Measurements from ENCODE around the gene BDKRB1. TPM values are rescaled to one million over a fixed set of nuclear protein-coding genes. Genes with fewer than 3 reads are reported as not detected.

Gene BDKRB1
- total RNA-seq, 1 donor from 2014 or later: not detected

DNA sequence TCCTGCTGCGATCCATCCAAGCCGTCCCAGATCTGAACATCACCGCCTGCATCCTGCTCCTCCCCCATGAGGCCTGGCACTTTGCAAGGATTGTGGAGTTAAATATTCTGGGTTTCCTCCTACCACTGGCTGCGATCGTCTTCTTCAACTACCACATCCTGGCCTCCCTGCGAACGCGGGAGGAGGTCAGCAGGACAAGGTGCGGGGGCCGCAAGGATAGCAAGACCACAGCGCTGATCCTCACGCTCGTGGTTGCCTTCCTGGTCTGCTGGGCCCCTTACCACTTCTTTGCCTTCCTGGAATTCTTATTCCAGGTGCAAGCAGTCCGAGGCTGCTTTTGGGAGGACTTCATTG is 8.2 kb downstream of the BDKRB1 start:
- DNase-seq (ENCODE audit: low spot score, unreplicated experiment): no peak
- TF ChIP-seq CTCF (IDR thresholded peaks at IDR 0.05; ENCODE audit: unreplicated experiment): no peak
- H3K4me3 Mint-ChIP-seq (ENCODE audit: low read depth): no peak overlapping the region
- H3K9me3 Mint-ChIP-seq (ENCODE audit: low read depth): peaks cover 6% of the 10 kb centered on the region
- no peak overlapping the region for H3K27ac Mint-ChIP-seq
- H3K27me3 Mint-ChIP-seq: peaks cover 2% of the 10 kb centered on the region
- H3K36me3 Mint-ChIP-seq (ENCODE audit: insufficient read depth): peaks cover 2% of the 10 kb centered on the region
- H3K4me1 Mint-ChIP-seq (ENCODE audit: low read depth): peaks cover 18% of the 10 kb centered on the region

DNA sequence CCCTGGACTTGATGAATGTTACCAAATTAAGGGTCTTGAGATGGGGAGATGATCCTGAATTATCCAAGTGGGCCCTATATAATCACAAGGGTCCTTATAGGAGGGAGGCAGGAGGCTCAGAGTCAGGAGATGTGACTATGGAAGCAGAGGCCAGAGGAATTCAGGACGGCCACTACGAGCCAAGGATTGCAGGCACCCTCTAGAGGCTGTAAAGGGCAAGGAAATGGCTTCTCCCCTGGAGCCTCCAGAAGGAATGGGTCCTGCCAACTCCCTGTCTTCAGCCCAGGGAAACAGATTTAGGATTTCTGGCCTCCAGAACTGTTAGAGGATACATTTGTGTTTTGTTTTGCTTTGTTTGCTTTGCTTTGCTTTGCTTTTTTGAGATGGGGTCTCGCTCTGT is 8.8 kb downstream of the BDKRB1 start:
- Mint-ChIP-seq H3K9me3 (ENCODE audit: low read depth) (peaks cover 6% of the 10 kb centered on the region), H3K27me3 (peaks cover 2% of the 10 kb centered on the region), H3K4me3 (ENCODE audit: low read depth) (no peak overlapping the region), H3K36me3 (ENCODE audit: insufficient read depth) (peaks cover 2% of the 10 kb centered on the region), H3K27ac (no peak overlapping the region), H3K4me1 (ENCODE audit: low read depth) (peaks cover 18% of the 10 kb centered on the region)
- TF ChIP-seq CTCF (IDR thresholded peaks at IDR 0.05; ENCODE audit: unreplicated experiment): peak; percentile 17
- DNase-seq (ENCODE audit: low spot score, unreplicated experiment): no peak

DNA sequence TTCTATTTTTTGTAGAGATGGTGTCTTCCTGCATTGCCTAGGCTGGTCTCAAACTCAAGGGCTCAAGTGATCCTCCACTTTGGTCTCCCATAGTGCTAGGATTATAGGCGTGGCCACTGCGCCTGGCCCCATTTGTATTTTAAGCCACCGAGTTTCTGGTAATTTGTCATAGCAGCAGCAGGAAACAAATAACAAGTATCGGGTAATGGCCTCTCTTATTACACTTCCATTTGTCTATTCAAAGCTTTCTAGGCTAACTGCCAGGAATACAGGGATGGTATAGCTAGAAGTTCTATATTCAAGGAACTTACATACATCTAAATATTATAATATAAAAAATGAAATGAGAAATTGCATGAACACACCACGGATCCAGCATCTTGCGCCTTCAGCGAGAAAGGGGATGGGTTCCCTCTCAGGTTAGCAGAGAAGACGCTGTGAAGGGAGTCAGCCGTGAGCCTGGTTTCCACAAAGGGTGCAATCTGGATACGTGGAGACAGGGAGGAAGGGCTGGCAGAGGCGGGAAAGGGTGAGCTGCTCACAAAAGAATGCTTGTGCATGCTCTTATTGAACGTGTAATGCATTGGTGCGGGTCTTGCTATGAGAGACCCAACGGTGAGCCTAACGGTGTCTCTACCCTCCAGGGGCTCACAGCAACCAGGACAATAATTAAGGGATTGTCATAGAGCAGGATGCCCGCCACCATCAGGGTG is 9.5 kb downstream of the BDKRB1 start:
- no peak for DNase-seq (ENCODE audit: low spot score, unreplicated experiment)
- Mint-ChIP-seq H3K4me3 (ENCODE audit: low read depth) (peak overlapping the region; percentile 14), H3K4me1 (ENCODE audit: low read depth) (peaks cover 18% of the 10 kb centered on the region), H3K27me3 (peaks cover 2% of the 10 kb centered on the region), H3K27ac (peak overlapping the region; percentile 35), H3K36me3 (ENCODE audit: insufficient read depth) (peaks cover 2% of the 10 kb centered on the region), H3K9me3 (ENCODE audit: low read depth) (peaks cover 6% of the 10 kb centered on the region)
- no peak for TF ChIP-seq CTCF (IDR thresholded peaks at IDR 0.05; ENCODE audit: unreplicated experiment)

GRCh38 chr14:96267336-96267735 is 11.3 kb downstream of the BDKRB1 start:
- no peak for TF ChIP-seq CTCF (IDR thresholded peaks at IDR 0.05; ENCODE audit: unreplicated experiment)
- DNase-seq (ENCODE audit: low spot score, unreplicated experiment): no peak
- peaks cover 4% of the 10 kb centered on the region for H3K9me3 Mint-ChIP-seq (ENCODE audit: low read depth)
- peaks cover 2% of the 10 kb centered on the region for H3K27me3 Mint-ChIP-seq
- H3K36me3 Mint-ChIP-seq (ENCODE audit: insufficient read depth): peaks cover 2% of the 10 kb centered on the region
- H3K27ac Mint-ChIP-seq: no peak overlapping the region
- no peak overlapping the region for H3K4me3 Mint-ChIP-seq (ENCODE audit: low read depth)
- peaks cover 15% of the 10 kb centered on the region for H3K4me1 Mint-ChIP-seq (ENCODE audit: low read depth)

GRCh38 chr14:96267916-96268315 is 11.9 kb downstream of the BDKRB1 start:
- no peak overlapping the region for H3K27ac Mint-ChIP-seq
- peak overlapping the region; percentile 55 for H3K4me3 Mint-ChIP-seq (ENCODE audit: low read depth)
- peaks cover 4% of the 10 kb centered on the region for H3K9me3 Mint-ChIP-seq (ENCODE audit: low read depth)
- peaks cover 2% of the 10 kb centered on the region for H3K36me3 Mint-ChIP-seq (ENCODE audit: insufficient read depth)
- peaks cover 15% of the 10 kb centered on the region for H3K4me1 Mint-ChIP-seq (ENCODE audit: low read depth)
- DNase-seq (ENCODE audit: low spot score, unreplicated experiment): no peak
- H3K27me3 Mint-ChIP-seq: peaks cover 2% of the 10 kb centered on the region
- TF ChIP-seq CTCF (IDR thresholded peaks at IDR 0.05; ENCODE audit: unreplicated experiment): no peak
